ENCODE data around the gene RBM39.
"Not testable (repeated sequence)": the region's sequence is repeated elsewhere in the genome, so short reads cannot be mapped to it uniquely, and the experiment has no call there.

Gene RBM39

GRCh38 chr20:35726842-35727711 is 15.0 kb downstream of the RBM39 start:
- DNase-seq: no peak
- TF ChIP-seq POLR2A (IDR thresholded peaks at IDR 0.05; ENCODE audit: low read length) (no peak), GATA1 (IDR thresholded peaks at IDR 0.05; ENCODE audit: low read depth, low read length) (no peak)

- TF ChIP-seq GATA1 (IDR thresholded peaks at IDR 0.05; ENCODE audit: low read depth, low read length) (no peak), POLR2A (IDR thresholded peaks at IDR 0.05; ENCODE audit: low read length) (peak; percentile 5)
- DNase-seq: no peak
Measured at GRCh38 chr20:35724321-35725230, 17.5 kb downstream of the RBM39 start.

GRCh38 chr20:35723652-35724320 is 18.3 kb downstream of the RBM39 start:
- not testable (repeated sequence) for DNase-seq

- not testable (repeated sequence) for DNase-seq
Measured at GRCh38 chr20:35723275-35723639, 18.8 kb downstream of the RBM39 start.

GRCh38 chr20:35721621-35722020 is 20.4 kb downstream of the RBM39 start:
- no peak for DNase-seq
- TF ChIP-seq GATA1 (IDR thresholded peaks at IDR 0.05; ENCODE audit: low read depth, low read length) (no peak), POLR2A (IDR thresholded peaks at IDR 0.05; ENCODE audit: low read length) (no peak)

- no peak for DNase-seq
- TF ChIP-seq GATA1 (IDR thresholded peaks at IDR 0.05; ENCODE audit: low read depth, low read length): no peak
- TF ChIP-seq POLR2A (IDR thresholded peaks at IDR 0.05; ENCODE audit: low read length): no peak
Measured at GRCh38 chr20:35721219-35721618, 20.8 kb downstream of the RBM39 start.

- DNase-seq: no peak
- TF ChIP-seq GATA1 (IDR thresholded peaks at IDR 0.05; ENCODE audit: low read depth, low read length): no peak
- TF ChIP-seq POLR2A (IDR thresholded peaks at IDR 0.05; ENCODE audit: low read length): no peak
Measured at GRCh38 chr20:35720165-35721123, 21.6 kb downstream of the RBM39 start.

GRCh38 chr20:35719717-35720116 is 22.3 kb downstream of the RBM39 start:
- no peak for TF ChIP-seq GATA1 (IDR thresholded peaks at IDR 0.05; ENCODE audit: low read depth, low read length)
- TF ChIP-seq POLR2A (IDR thresholded peaks at IDR 0.05; ENCODE audit: low read length): no peak
- no peak for DNase-seq

- DNase-seq: no peak
- TF ChIP-seq POLR2A (IDR thresholded peaks at IDR 0.05; ENCODE audit: low read length): no peak
- no peak for TF ChIP-seq GATA1 (IDR thresholded peaks at IDR 0.05; ENCODE audit: low read depth, low read length)
Measured at GRCh38 chr20:35718972-35719635, 23.0 kb downstream of the RBM39 start.

- not testable (repeated sequence) for DNase-seq
Measured at GRCh38 chr20:35718321-35718720, 23.7 kb downstream of the RBM39 start.

GRCh38 chr20:35716330-35716729 is 25.7 kb downstream of the RBM39 start:
- TF ChIP-seq GATA1 (IDR thresholded peaks at IDR 0.05; ENCODE audit: low read depth, low read length) (no peak), POLR2A (IDR thresholded peaks at IDR 0.05; ENCODE audit: low read length) (no peak)
- no peak for DNase-seq

- TF ChIP-seq POLR2A (IDR thresholded peaks at IDR 0.05; ENCODE audit: low read length) (no peak), GATA1 (IDR thresholded peaks at IDR 0.05; ENCODE audit: low read depth, low read length) (no peak)
- DNase-seq: no peak
Measured at GRCh38 chr20:35715652-35716051, 26.4 kb downstream of the RBM39 start.

GRCh38 chr20:35714127-35714526 is 27.9 kb downstream of the RBM39 start:
- no peak for DNase-seq
- TF ChIP-seq GATA1 (IDR thresholded peaks at IDR 0.05; ENCODE audit: low read depth, low read length) (no peak), POLR2A (IDR thresholded peaks at IDR 0.05; ENCODE audit: low read length) (no peak)

GRCh38 chr20:35713120-35713519 is 28.9 kb downstream of the RBM39 start:
- DNase-seq: not testable (repeated sequence)
